ENCODE data around the gene FOXD4L1.
"Not testable (repeated sequence)": the region's sequence is repeated elsewhere in the genome, so short reads cannot be mapped to it uniquely, and the experiment has no call there.

DNA sequence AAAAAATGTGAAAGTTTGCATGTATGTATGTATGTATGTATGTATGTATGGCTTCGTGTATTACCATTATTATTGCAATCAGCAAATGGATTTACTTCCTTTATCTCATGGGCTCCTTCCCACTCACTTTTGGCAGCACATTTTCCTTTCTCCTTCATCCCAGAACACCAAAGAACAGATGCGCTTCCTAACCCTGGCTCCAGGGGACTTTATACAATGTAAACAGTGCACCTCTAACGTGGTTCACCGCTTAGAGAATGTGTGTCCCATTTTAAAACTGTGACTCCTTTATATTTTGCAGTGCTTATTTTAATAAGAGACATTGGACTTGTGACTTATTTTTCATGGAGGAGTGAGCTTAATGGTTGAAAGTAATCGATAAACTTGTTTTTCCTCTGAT lies 29.7 kb downstream of the FOXD4L1 start:
- TF ChIP-seq, protein P1, sequence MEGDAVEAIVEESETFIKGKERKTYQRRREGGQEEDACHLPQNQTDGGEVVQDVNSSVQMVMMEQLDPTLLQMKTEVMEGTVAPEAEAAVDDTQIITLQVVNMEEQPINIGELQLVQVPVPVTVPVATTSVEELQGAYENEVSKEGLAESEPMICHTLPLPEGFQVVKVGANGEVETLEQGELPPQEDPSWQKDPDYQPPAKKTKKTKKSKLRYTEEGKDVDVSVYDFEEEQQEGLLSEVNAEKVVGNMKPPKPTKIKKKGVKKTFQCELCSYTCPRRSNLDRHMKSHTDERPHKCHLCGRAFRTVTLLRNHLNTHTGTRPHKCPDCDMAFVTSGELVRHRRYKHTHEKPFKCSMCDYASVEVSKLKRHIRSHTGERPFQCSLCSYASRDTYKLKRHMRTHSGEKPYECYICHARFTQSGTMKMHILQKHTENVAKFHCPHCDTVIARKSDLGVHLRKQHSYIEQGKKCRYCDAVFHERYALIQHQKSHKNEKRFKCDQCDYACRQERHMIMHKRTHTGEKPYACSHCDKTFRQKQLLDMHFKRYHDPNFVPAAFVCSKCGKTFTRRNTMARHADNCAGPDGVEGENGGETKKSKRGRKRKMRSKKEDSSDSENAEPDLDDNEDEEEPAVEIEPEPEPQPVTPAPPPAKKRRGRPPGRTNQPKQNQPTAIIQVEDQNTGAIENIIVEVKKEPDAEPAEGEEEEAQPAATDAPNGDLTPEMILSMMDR (IDR thresholded peaks at IDR 0.05) = not testable (repeated sequence)
- not testable (repeated sequence) for TF ChIP-seq POLR2A (IDR thresholded peaks at IDR 0.05)
